Motor neuron (in vitro differentiated cells): Measurements from ENCODE around the gene EFCAB9. TPM values are rescaled to one million over a fixed set of nuclear protein-coding genes. Genes with fewer than 3 reads are reported as not detected.
"Not testable (repeated sequence)": the region's sequence is repeated elsewhere in the genome, so short reads cannot be mapped to it uniquely, and the experiment has no call there.

Experiments
- ATAC-seq, 8 experiments: fragments of 200-7000 bp; cut with Tn5 transposase; replicated peaks in 6 of 8; 2 replicates each; pipeline ENCODE4 v1.8.0; 2021; ENCODE audit warnings: mild to moderate bottlenecking in 8 of 8, moderate library complexity in 8 of 8
- H3K27ac ChIP-seq, 2 donors: fragments of 250-450 bp; sonication (Bioruptor Pico); 2 replicates each; pipeline ENCODE4 v1.9.0; 2021; ENCODE audit warnings: antibody characterized with exemption in 2 of 2, mild to moderate bottlenecking in 2 of 2, moderate library complexity in 1 of 2
- H3K4me1 ChIP-seq, 2 donors: fragments of 250-450 bp; sonication (Bioruptor Pico); replicated peaks in 1 of 2; 2 replicates each; pipeline ENCODE4 v1.6.1; 2021; ENCODE audit warnings: antibody characterized with exemption in 2 of 2, mild to moderate bottlenecking in 2 of 2, moderate library complexity in 1 of 2
- H3K4me3 ChIP-seq, 5 donors: fragments of 250-450 bp; sonication (Bioruptor Pico); 2 replicates each; pipeline ENCODE4 v1.9.0; 2021; ENCODE audit warnings: antibody characterized with exemption in 5 of 5, mild to moderate bottlenecking in 5 of 5, moderate library complexity in 4 of 5
- WGBS, 10 experiments: fragments of 450-650 bp; shearing (Covaris generic); methylation state at CpG; one replicate each; pipeline ENCODE4 v1.0.0; 2022; 5-methylcytosine and 5-hydroxymethylcytosine counted together
- in situ Hi-C, 9 experiments: fragments of 400-800 bp; cut with MboI; loops; one replicate each; pipeline ENCODE4 v1.15.0; 2021; ENCODE audit warnings: low sequenced_read_pairs in 9 of 9, low pct_unique_long_range_greater_than_20kb in 2 of 9; ENCODE audit not compliant: unreplicated experiment in 9 of 9
- total RNA-seq, 8 experiments: library from RNA; unstranded; fragments of 300-600 nt; gene quantifications; 2 replicates each; pipeline versions ENCODE4 v1.2.3 to v1.2.4, GENCODE V29; 2022

The EFCAB9 gene
- total RNA-seq, 8 experiments from 2014 or later = not detected

GRCh38 chr5:172155101-172155500 lies 38.9 kb upstream of the EFCAB9 start:
- H3K27ac ChIP-seq, in situ Hi-C loops: not testable (repeated sequence)

GRCh38 chr5:172156541-172156994 lies 37.4 kb upstream of the EFCAB9 start:
- H3K27ac ChIP-seq = no peak overlapping the region
- no peak for ATAC-seq
- no peak overlapping the region for H3K4me3 ChIP-seq
- in situ Hi-C loops = no loop called here
- H3K4me1 ChIP-seq = no peaks in the 10 kb centered on the region
- 80 to 100% (median 98%) methylated on average over 1 to 8 of the region's 13 CpGs; no CpG with 5 or more reads in 2 of the 10 experiments for WGBS, 10 experiments

More at GRCh38 chr5:172155101-172155500, 38.9 kb upstream of the EFCAB9 start:
- WGBS, 10 experiments = 94 to 100% (median 100%) methylated on average over 2 to 6 of the region's 9 CpGs; no CpG with 5 or more reads in 3 of the 10 experiments
- not testable (repeated sequence) for H3K4me1 ChIP-seq, ATAC-seq, H3K4me3 ChIP-seq

- Histone ChIP-seq H3K4me1 (no peaks in the 10 kb centered on the region), H3K27ac (no peak overlapping the region), H3K4me3 (no peak overlapping the region)
- in situ Hi-C loops = no loop called here
- no peak for ATAC-seq
- WGBS, 10 experiments = 90 to 100% (median 92%) methylated on average over 2 of the region's 8 CpGs; no CpG with 5 or more reads in 7 of the 10 experiments
Observed at GRCh38 chr5:172159016-172159415, 35.0 kb upstream of the EFCAB9 start.

- in situ Hi-C loops = no loop called here
- no peak overlapping the region for H3K4me3 ChIP-seq
- no peaks in the 10 kb centered on the region for H3K4me1 ChIP-seq
- ATAC-seq = no peak
- no peak overlapping the region for H3K27ac ChIP-seq
- 85 to 100% (median 98%) methylated on average over 1 to 5 of the region's 9 CpGs; no CpG with 5 or more reads in 2 of the 10 experiments for WGBS, 10 experiments
Observed at GRCh38 chr5:172160506-172160905, 33.5 kb upstream of the EFCAB9 start.

GRCh38 chr5:172162323-172162986 lies 31.5 kb upstream of the EFCAB9 start:
- whole genome bisulfite sequencing, 10 experiments = 94 to 100% (median 100%) methylated on average over 1 to 4 of the region's 5 CpGs; no CpG with 5 or more reads in 3 of the 10 experiments
- H3K27ac ChIP-seq = no peak overlapping the region

GRCh38 chr5:172162987-172163343 lies 31.0 kb upstream of the EFCAB9 start:
- Histone ChIP-seq H3K27ac (no peak overlapping the region), H3K4me3 (no peak overlapping the region), H3K4me1 (peaks cover 6 to 7% of the 10 kb centered on the region in 2 donors)
- 50 to 80% (median 71%) methylated on average over 1 to 4 of the region's 5 CpGs; no CpG with 5 or more reads in 5 of the 10 experiments for WGBS, 10 experiments
- peak in 1 of 8 experiments; percentile 2 for ATAC-seq
- in situ Hi-C loops = no loop called here

More at GRCh38 chr5:172162323-172162986, 31.5 kb upstream of the EFCAB9 start:
- Histone ChIP-seq H3K4me3 (no peak overlapping the region), H3K4me1 (peaks cover 1 to 2% of the 10 kb centered on the region in 2 donors)
- peak in 3 of 8 experiments; percentile 6 to 50 (median 13) for ATAC-seq
- in situ Hi-C loops = no loop called here

GRCh38 chr5:172163346-172163745 lies 30.6 kb upstream of the EFCAB9 start:
- WGBS, 10 experiments = 0 to 92% (median 45%) methylated on average over 1 to 3 of the region's 4 CpGs; no CpG with 5 or more reads in 5 of the 10 experiments
- H3K27ac ChIP-seq = no peak overlapping the region
- peak in 5 of 8 experiments; percentile 34 to 92 (median 53) for ATAC-seq
- in situ Hi-C loops = no loop called here
- peaks cover 7 to 10% of the 10 kb centered on the region in 2 donors for H3K4me1 ChIP-seq
- no peak overlapping the region for H3K4me3 ChIP-seq

- no peak overlapping the region for H3K4me3 ChIP-seq
- H3K27ac ChIP-seq = no peak overlapping the region
Observed at GRCh38 chr5:172164769-172165212, 29.2 kb upstream of the EFCAB9 start.

GRCh38 chr5:172165465-172165864 lies 28.5 kb upstream of the EFCAB9 start:
- in situ Hi-C loops = no loop called here
- Histone ChIP-seq H3K27ac (no peak overlapping the region), H3K4me3 (no peak overlapping the region), H3K4me1 (peaks cover 7 to 11% of the 10 kb centered on the region in 2 donors)
- ATAC-seq = no peak
- whole genome bisulfite sequencing, 10 experiments = 100% methylated on average over 1 to 2 of the region's 7 CpGs; no CpG with 5 or more reads in 5 of the 10 experiments

More at GRCh38 chr5:172164769-172165212, 29.2 kb upstream of the EFCAB9 start:
- in situ Hi-C loops = no loop called here
- H3K4me1 ChIP-seq = peaks cover 7 to 11% of the 10 kb centered on the region in 2 donors
- 60 to 90% (median 86%) methylated on average over 1 to 8 of the region's 13 CpGs; no CpG with 5 or more reads in 4 of the 10 experiments for WGBS, 10 experiments
- ATAC-seq = peak in 7 of 8 experiments; percentile 12 to 69 (median 56)

- in situ Hi-C loops = no loop called here
- Histone ChIP-seq H3K27ac (no peak overlapping the region), H3K4me1 (peaks cover 7 to 11% of the 10 kb centered on the region in 2 donors), H3K4me3 (no peak overlapping the region)
- 14 to 100% (median 87%) methylated on average over 1 to 8 of the region's 16 CpGs for WGBS, 10 experiments
- no peak for ATAC-seq
Observed at GRCh38 chr5:172166030-172166826, 27.7 kb upstream of the EFCAB9 start.

- H3K4me3 ChIP-seq = no peak overlapping the region
- 43 to 100% (median 67%) methylated on average over 2 to 6 of the region's 7 CpGs; no CpG with 5 or more reads in 3 of the 10 experiments for WGBS, 10 experiments
- peak overlapping the region in 1 of 2 donors; percentile 10 for H3K27ac ChIP-seq
- ATAC-seq = peak; percentile 5 to 67 (median 41)
- peaks cover 7 to 11% of the 10 kb centered on the region in 2 donors for H3K4me1 ChIP-seq
- in situ Hi-C loops = no loop called here
Observed at GRCh38 chr5:172167895-172168294, 26.1 kb upstream of the EFCAB9 start.

- WGBS, 10 experiments = 14 to 100% (median 86%) methylated on average over 1 to 3 of the region's 8 CpGs; no CpG with 5 or more reads in 5 of the 10 experiments
- peak overlapping the region in 1 of 2 donors; percentile 10 for H3K27ac ChIP-seq
- peak in 5 of 8 experiments; percentile 13 to 63 (median 41) for ATAC-seq
- in situ Hi-C loops = no loop called here
- H3K4me1 ChIP-seq = peaks cover 7 to 11% of the 10 kb centered on the region in 2 donors
- H3K4me3 ChIP-seq = no peak overlapping the region
Observed at GRCh38 chr5:172168311-172168710, 25.7 kb upstream of the EFCAB9 start.

GRCh38 chr5:172169216-172169615 lies 24.8 kb upstream of the EFCAB9 start:
- in situ Hi-C loops = no loop called here
- no peak for ATAC-seq
- H3K4me3 ChIP-seq = no peak overlapping the region
- H3K4me1 ChIP-seq = peaks cover 7 to 11% of the 10 kb centered on the region in 2 donors
- WGBS, 10 experiments = 100% methylated on average over 1 to 2 of the region's 2 CpGs; no CpG with 5 or more reads in 7 of the 10 experiments
- H3K27ac ChIP-seq = no peak overlapping the region
